SU-DHL-6 (cell line): ENCODE results near the gene CRYGN.

Source experiments
- EZH2phosphoT487 ChIP-seq: fragments of 200-600 bp; sonication (generic), shearing (Covaris generic); conservative IDR thresholded peaks from 2 replicates; pipeline ENCODE4 v1.6.1; 2018; ENCODE audit warnings: mild to moderate bottlenecking, antibody characterized with exemption, low read length, moderate library complexity, mixed read lengths
- TF ChIP-seq, protein P1 (sequence below): fragments of 200-600 bp; sonication (generic); IDR thresholded peaks from one replicate; pipeline ENCODE4 v1.5.1; 2017; ENCODE audit warnings: antibody characterized with exemption, mild to moderate bottlenecking, low read length, moderate library complexity; ENCODE audit not compliant: insufficient read depth, poor library complexity, severe bottlenecking

DNA sequence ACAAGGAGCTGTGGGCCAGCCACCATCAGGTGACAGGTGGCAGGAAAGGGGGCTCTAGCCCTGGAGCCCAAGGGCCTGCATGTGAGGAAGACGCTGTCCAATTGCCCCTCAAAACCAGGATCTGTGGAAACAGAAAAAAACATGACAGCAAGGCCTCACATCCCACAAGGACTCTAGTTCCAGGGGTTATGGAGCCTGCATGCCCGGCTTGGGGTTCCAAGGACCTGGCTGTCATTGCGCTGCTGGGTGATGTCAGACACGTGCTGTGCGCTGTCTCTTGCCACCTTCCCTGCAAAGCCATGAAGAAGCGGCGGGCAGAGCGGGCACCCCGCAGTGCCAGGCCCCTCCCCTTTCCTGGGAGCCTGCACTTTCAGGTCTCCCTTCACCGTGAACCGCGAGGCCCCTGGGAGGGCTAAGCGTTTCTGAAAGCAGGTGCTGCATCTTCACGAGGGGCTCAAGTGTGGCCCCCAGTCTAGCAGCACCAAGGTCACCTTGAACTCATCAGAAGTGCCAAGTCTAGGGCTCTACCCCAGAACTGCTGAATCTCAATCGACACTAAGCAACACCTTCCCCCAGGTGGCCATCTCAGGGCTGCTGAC lies 15.1 kb upstream of the CRYGN start:
- TF ChIP-seq, protein P1, sequence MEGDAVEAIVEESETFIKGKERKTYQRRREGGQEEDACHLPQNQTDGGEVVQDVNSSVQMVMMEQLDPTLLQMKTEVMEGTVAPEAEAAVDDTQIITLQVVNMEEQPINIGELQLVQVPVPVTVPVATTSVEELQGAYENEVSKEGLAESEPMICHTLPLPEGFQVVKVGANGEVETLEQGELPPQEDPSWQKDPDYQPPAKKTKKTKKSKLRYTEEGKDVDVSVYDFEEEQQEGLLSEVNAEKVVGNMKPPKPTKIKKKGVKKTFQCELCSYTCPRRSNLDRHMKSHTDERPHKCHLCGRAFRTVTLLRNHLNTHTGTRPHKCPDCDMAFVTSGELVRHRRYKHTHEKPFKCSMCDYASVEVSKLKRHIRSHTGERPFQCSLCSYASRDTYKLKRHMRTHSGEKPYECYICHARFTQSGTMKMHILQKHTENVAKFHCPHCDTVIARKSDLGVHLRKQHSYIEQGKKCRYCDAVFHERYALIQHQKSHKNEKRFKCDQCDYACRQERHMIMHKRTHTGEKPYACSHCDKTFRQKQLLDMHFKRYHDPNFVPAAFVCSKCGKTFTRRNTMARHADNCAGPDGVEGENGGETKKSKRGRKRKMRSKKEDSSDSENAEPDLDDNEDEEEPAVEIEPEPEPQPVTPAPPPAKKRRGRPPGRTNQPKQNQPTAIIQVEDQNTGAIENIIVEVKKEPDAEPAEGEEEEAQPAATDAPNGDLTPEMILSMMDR: no peak
- TF ChIP-seq EZH2phosphoT487: no peak
